ENCODE data around the gene NUP214. TPM values are rescaled to one million over a fixed set of nuclear protein-coding genes. Genes with fewer than 3 reads are reported as not detected.

Gene NUP214
- total RNA-seq, 1 donor from 2014 or later: 37.2 TPM

DNA sequence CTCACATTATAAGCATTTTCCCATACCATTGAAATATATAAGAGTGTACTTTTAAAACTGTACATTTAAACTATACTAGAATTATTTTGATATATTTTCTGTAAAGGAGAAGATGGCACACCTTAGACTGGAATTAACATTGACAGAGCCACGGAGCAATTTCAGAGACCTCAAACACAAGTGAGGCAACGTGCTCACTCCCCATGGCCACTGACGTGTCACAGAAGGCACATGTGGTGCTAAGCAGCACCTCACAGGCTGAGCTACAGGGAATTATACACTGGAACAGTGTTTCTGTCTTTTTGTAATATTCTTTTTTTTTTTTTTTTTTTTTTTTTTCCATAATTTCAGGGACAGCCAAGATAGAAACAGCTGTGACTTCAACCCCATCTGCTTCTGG is 66.5 kb downstream of the NUP214 start:
- H3K4me3 ChIP-seq (ENCODE audit: low read depth, low read length): no peak overlapping the region
- TF ChIP-seq, protein P1, sequence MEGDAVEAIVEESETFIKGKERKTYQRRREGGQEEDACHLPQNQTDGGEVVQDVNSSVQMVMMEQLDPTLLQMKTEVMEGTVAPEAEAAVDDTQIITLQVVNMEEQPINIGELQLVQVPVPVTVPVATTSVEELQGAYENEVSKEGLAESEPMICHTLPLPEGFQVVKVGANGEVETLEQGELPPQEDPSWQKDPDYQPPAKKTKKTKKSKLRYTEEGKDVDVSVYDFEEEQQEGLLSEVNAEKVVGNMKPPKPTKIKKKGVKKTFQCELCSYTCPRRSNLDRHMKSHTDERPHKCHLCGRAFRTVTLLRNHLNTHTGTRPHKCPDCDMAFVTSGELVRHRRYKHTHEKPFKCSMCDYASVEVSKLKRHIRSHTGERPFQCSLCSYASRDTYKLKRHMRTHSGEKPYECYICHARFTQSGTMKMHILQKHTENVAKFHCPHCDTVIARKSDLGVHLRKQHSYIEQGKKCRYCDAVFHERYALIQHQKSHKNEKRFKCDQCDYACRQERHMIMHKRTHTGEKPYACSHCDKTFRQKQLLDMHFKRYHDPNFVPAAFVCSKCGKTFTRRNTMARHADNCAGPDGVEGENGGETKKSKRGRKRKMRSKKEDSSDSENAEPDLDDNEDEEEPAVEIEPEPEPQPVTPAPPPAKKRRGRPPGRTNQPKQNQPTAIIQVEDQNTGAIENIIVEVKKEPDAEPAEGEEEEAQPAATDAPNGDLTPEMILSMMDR (conservative IDR thresholded peaks at IDR 0.05; ENCODE audit: low read depth, low read length): no peak
- no peak for DNase-seq (ENCODE audit: low read depth)

DNA sequence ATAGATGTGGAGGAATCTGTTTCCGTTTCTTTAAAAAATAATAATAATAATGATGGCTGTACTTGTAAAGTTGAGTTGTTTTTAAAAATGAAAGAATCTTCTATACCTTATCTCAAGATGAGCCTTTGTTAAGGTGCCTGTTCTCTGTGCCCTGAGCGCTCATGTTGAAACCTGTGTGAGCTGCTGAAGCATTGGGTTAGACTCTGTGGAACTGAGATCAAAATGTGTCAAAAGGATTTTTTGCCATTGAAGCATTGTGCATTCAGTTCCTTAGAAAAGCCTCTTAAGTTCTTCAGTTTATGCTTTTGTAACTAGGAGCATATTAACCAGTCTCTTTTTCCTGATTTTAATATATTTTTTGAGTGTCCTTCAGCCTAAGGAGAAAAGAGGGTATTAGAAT is 67.7 kb downstream of the NUP214 start:
- TF ChIP-seq, protein P1 (conservative IDR thresholded peaks at IDR 0.05; ENCODE audit: low read depth, low read length): no peak
- H3K4me3 ChIP-seq (ENCODE audit: low read depth, low read length): no peak overlapping the region
- no peak for DNase-seq (ENCODE audit: low read depth)

DNA sequence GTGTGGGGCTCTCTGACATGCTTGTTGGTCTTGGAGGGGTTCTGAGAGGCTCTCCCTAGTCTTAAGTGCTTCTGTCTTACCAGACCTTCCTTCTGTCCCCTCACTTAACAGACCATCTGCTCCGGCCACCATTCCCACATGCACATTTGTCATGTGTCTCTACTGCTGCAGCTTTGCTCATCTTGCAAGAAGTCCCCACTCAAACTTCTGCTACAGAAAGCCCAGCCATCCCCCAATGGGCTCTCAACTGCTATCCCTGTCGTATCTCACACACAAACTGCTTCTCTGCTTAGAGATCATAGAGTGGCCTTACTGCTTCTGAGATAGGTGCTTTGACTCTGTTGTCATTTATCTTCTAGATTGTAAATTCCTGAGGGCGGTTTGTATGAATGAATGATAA is 69.4 kb downstream of the NUP214 start:
- H3K4me3 ChIP-seq (ENCODE audit: low read depth, low read length): no peak overlapping the region
- DNase-seq (ENCODE audit: low read depth): no peak
- TF ChIP-seq, protein P1 (conservative IDR thresholded peaks at IDR 0.05; ENCODE audit: low read depth, low read length): no peak

DNA sequence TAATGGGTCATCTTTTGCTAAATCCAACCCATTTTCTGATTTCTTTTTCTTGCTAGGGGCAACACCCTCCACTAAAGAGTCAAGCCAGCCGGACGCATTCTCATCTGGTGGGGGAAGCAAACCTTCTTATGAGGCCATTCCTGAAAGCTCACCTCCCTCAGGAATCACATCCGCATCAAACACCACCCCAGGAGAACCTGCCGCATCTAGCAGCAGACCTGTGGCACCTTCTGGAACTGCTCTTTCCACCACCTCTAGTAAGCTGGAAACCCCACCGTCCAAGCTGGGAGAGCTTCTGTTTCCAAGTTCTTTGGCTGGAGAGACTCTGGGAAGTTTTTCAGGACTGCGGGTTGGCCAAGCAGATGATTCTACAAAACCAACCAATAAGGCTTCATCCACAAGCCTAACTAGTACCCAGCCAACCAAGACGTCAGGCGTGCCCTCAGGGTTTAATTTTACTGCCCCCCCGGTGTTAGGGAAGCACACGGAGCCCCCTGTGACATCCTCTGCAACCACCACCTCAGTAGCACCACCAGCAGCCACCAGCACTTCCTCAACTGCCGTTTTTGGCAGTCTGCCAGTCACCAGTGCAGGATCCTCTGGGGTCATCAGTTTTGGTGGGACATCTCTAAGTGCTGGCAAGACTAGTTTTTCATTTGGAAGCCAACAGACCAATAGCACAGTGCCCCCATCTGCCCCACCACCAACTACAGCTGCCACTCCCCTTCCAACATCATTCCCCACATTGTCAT is 72.0 kb downstream of the NUP214 start:
- no peak overlapping the region for H3K4me3 ChIP-seq (ENCODE audit: low read depth, low read length)
- no peak for DNase-seq (ENCODE audit: low read depth)
- TF ChIP-seq, protein P1 (conservative IDR thresholded peaks at IDR 0.05; ENCODE audit: low read depth, low read length): no peak

DNA sequence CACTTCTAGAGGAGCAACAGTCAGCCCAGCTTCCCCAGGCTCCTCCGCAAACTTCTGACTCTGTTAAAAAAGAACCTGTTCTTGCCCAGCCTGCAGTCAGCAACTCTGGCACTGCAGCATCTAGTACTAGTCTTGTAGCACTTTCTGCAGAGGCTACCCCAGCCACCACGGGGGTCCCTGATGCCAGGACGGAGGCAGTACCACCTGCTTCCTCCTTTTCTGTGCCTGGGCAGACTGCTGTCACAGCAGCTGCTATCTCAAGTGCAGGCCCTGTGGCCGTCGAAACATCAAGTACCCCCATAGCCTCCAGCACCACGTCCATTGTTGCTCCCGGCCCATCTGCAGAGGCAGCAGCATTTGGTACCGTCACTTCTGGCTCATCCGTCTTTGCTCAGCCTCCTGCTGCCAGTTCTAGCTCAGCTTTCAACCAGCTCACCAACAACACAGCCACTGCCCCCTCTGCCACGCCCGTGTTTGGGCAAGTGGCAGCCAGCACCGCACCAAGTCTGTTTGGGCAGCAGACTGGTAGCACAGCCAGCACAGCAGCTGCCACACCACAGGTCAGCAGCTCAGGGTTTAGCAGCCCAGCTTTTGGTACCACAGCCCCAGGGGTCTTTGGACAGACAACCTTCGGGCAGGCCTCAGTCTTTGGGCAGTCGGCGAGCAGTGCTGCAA is 72.8 kb downstream of the NUP214 start:
- H3K4me3 ChIP-seq (ENCODE audit: low read depth, low read length): no peak overlapping the region

DNA sequence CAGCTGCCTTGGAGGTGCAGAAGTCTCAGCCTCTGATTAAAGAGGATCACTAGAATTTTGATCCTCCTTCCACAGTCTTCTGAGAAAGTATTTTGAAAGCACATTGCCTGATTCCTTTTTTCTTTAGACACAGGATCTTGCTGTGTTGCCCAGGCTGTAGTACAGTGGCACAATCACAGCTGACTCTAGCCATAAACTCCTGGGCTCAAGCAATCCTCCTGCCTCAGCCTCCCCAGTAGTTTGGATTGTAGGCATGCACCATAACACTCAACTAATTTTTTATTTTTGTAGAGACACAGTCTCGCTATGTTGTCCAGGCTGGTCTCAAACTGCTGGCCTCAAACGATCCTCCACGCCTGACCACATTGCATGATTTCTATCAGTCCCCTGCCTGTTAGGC is 76.5 kb downstream of the NUP214 start:
- TF ChIP-seq, protein P1 (conservative IDR thresholded peaks at IDR 0.05; ENCODE audit: low read depth, low read length): no peak
- DNase-seq (ENCODE audit: low read depth): no peak
- H3K4me3 ChIP-seq (ENCODE audit: low read depth, low read length): no peak overlapping the region

More for the DNA sequence above, 72.8 kb downstream of the NUP214 start:
- TF ChIP-seq, protein P1 (conservative IDR thresholded peaks at IDR 0.05; ENCODE audit: low read depth, low read length): no peak
- no peak for DNase-seq (ENCODE audit: low read depth)
